GM12878 (cell line): ENCODE results near the gene NOC4L. TPM values are rescaled to one million over a fixed set of nuclear protein-coding genes. Genes with fewer than 3 reads are reported as not detected.

ENCODE experiments used
- ATAC-seq: fragments of 200-7000 bp; cut with Tn5 transposase; 3 replicates; pipeline ENCODE4 v1.9.1; 2020; ENCODE audit warnings: mild to moderate bottlenecking, moderate library complexity
- BruUV-seq: library from RNA; stranded (reverse); fragments of 400-500 nt; replicated peaks from 2 replicates; lab custom pipeline; 2021; lab: Mats Ljungman, UMichigan
- CTCF ChIA-PET: fragments of 300-600 bp; sonication (Branson Sonifier 250); formaldehyde crosslinking; extraction: SDS; loops from one replicate; lab custom pipeline; 2021; ENCODE audit warnings: inconsistent platforms; lab: Yijun Ruan, JAX
- POLR2A ChIA-PET: fragments of 350-600 bp; formaldehyde crosslinking; extraction: SDS; loops from one replicate; lab custom pipeline; 2021; ENCODE audit warnings: inconsistent platforms; lab: Charles Lee
- RAD21 ChIA-PET: fragments of 300-600 bp; sonication (Branson Sonifier 250); formaldehyde crosslinking; loops from one replicate; lab custom pipeline; 2023; ENCODE audit warnings: antibody characterized with exemption; ENCODE audit not compliant: unreplicated experiment; lab: Charles Lee
- SMC1A ChIA-PET: fragments of 300-600 bp; sonication (Branson Sonifier 250); formaldehyde crosslinking; loops from one replicate; lab custom pipeline; 2023; ENCODE audit not compliant: unreplicated experiment, uncharacterized antibody; lab: Charles Lee
- DNase-seq: peaks from one replicate; pipeline ENCODE4 v3.0.0-alpha.2; 2011; ENCODE audit warnings: low read depth, low spot score
- FAIRE-seq: peaks from 3 replicates; lab custom pipeline; 2011; peaks lifted over from hg19 to GRCh38; lab: Jason Lieb, UNC
- H2AFZ ChIP-seq: 2 replicates; pipeline ENCODE4 v1.6.0; 2011; ENCODE audit warnings: low read depth, low read length, control low read depth; ENCODE audit not compliant: control insufficient read depth
- H3K27ac ChIP-seq: 2 replicates; pipeline ENCODE4 v1.5.1; 2011; ENCODE audit warnings: control low read depth; ENCODE audit not compliant: control insufficient read depth, insufficient read depth
- H3K27me3 ChIP-seq, 2 experiments: replicated peaks in 1 of 2; 2 replicates each; pipeline versions ENCODE4 v1.6.0 to v1.6.1; 2011; ENCODE audit warnings: low read length in 1 of 2; ENCODE audit not compliant: control insufficient read depth in 2 of 2, insufficient read depth in 2 of 2
- H3K36me3 ChIP-seq, 2 experiments: 2 replicates each; pipeline ENCODE4 v1.5.1; 2011; ENCODE audit warnings: low read length in 1 of 2; ENCODE audit not compliant: control insufficient read depth in 2 of 2, insufficient read depth in 2 of 2
- H3K4me1 ChIP-seq: 2 replicates; pipeline ENCODE4 v1.6.1; 2011; ENCODE audit warnings: mild to moderate bottlenecking, low read length, moderate library complexity, mixed read lengths; ENCODE audit not compliant: control insufficient read depth, insufficient read depth
- H3K4me2 ChIP-seq: 2 replicates; pipeline ENCODE4 v1.6.0; 2011; ENCODE audit warnings: control low read depth; ENCODE audit not compliant: control insufficient read depth, insufficient read depth
- H3K4me3 ChIP-seq: fragments of 200-600 bp; sonication (generic); 2 replicates; pipeline ENCODE4 v1.5.1; 2016
- H3K79me2 ChIP-seq: 2 replicates; pipeline ENCODE4 v1.6.0; 2011; ENCODE audit warnings: low read length; ENCODE audit not compliant: control insufficient read depth, insufficient read depth
- H3K9ac ChIP-seq: 2 replicates; pipeline ENCODE4 v1.8.0; 2011; ENCODE audit warnings: low read length, control low read depth, mixed read lengths; ENCODE audit not compliant: control insufficient read depth, insufficient read depth
- H3K9me3 ChIP-seq: replicated peaks from 3 replicates; pipeline ENCODE4 v1.5.1; 2011; ENCODE audit warnings: mild to moderate bottlenecking, low read length; ENCODE audit not compliant: control insufficient read depth, insufficient read depth
- H4K20me1 ChIP-seq: 2 replicates; pipeline ENCODE4 v1.6.0; 2011; ENCODE audit not compliant: control insufficient read depth, insufficient read depth
- CBX3 ChIP-seq: fragments of 200-600 bp; sonication (generic); IDR thresholded peaks from 2 replicates; pipeline ENCODE4 v1.6.1; 2016; ENCODE audit warnings: low read depth, borderline replicate concordance
- CEBPZ ChIP-seq: fragments of 150-350 bp; IDR thresholded peaks from 2 replicates; pipeline ENCODE4 v1.6.1; 2016; ENCODE audit warnings: low read depth, low read length
- GATAD2B ChIP-seq: fragments of 450-650 bp; conservative IDR thresholded peaks from 2 replicates; pipeline ENCODE4 v1.6.1; 2017; ENCODE audit warnings: low read depth, mild to moderate bottlenecking, moderate library complexity
- NFYA ChIP-seq: IDR thresholded peaks from 2 replicates; pipeline ENCODE4 v1.6.1; 2011; ENCODE audit warnings: low read depth, mild to moderate bottlenecking, low read length, improper control_type of control experiment, borderline replicate concordance
- RELA ChIP-seq: fragments of 450-650 bp; IDR thresholded peaks from 2 replicates; pipeline ENCODE4 v1.8.0; 2014; ENCODE audit warnings: borderline replicate concordance; ENCODE audit not compliant: partially characterized antibody
- RELB ChIP-seq: fragments of 450-650 bp; IDR thresholded peaks from 2 replicates; pipeline ENCODE4 v1.6.1; 2017; ENCODE audit warnings: low read depth, mild to moderate bottlenecking, moderate library complexity
- ZNF217 ChIP-seq: fragments of 450-650 bp; IDR thresholded peaks from 2 replicates; pipeline ENCODE4 v1.6.1; 2017; ENCODE audit warnings: antibody characterized with exemption, mild to moderate bottlenecking
- WGBS: methylation state at CpG from one replicate; pipeline ENCODE4 v1.1.6; 2016; ENCODE audit warnings: low lambda C conversion rate; ENCODE audit not compliant: insufficient replicate concordance, insufficient coverage; ENCODE audit errors: missing lambda C conversion rate; 5-methylcytosine and 5-hydroxymethylcytosine counted together
- in situ Hi-C: fragments of 300-500 bp; cut with MboI; formaldehyde crosslinking; loops from 9 replicates; pipeline ENCODE4 v1.14.3; 2018; ENCODE audit warnings: mixed read lengths
- intact Hi-C: fragments of 100-400 bp; cut with micrococcal nuclease; formaldehyde crosslinking; loops from one replicate; pipeline ENCODE4 v1.14.2; 2022; ENCODE audit not compliant: unreplicated experiment
- polyA plus RNA-seq, 11 experiments: library from polyadenylated mRNA; depleted of rRNA in 4 of 11; unstranded in 6 of 11; stranded (reverse) in 5 of 11; fragments of >200 nt; fragmentation: Nextera tagmentation in 4 of 11; fragmentation: Illumina TruSeq in 1 of 11; extraction: Ambion mirVana in 4 of 11; extraction: Trizol in 1 of 11; gene quantifications; 1 replicate in 1 of 11; 2 replicates in 10 of 11; pipeline versions ENCODE4 v1.2.1 to v1.2.3, GENCODE V29; 2011 to 2016; ENCODE audit warnings: inconsistent platforms in 2 of 11, missing spikeins in 2 of 11, low read depth in 1 of 11
- total RNA-seq, 4 experiments: library from RNA; depleted of rRNA in 3 of 4; stranded (reverse); fragments of >200 nt in 3 of 4; fragmentation: Illumina TruSeq in 1 of 4; extraction: Trizol in 1 of 4; gene quantifications; 2 replicates each; pipeline versions ENCODE4 v1.2.1 to v1.2.3, GENCODE V29; 2013 to 2021

The NOC4L gene
- total and polyA plus RNA-seq, 10 of the 15 experiments (the other 5 are each of a cell fraction or from before 2014, with no cell fraction given) = 0.72 to 68.2 (median 15.2) TPM

GRCh38 chr12:132146772-132147422, 2.6 kb downstream of the NOC4L start:
- FAIRE-seq (no peak), ATAC-seq (no peak), DNase-seq (no peak)
- Histone ChIP-seq H3K4me2 (no peak overlapping the region), H3K4me1 (peaks cover 11% of the 10 kb centered on the region), H2AFZ (no peak overlapping the region), H3K27ac (no peak overlapping the region), H3K9ac (no peak overlapping the region), H3K79me2 (peaks cover 38% of the 10 kb centered on the region), H3K4me3 (no peak overlapping the region), H3K9me3 (no peaks in the 10 kb centered on the region), H4K20me1 (no peaks in the 10 kb centered on the region; the same call in 1 of the 2 replicates), H3K36me3 (peaks cover 0 to 5% of the 10 kb centered on the region in 2 experiments; a peak in 3 of 4 replicates), H3K27me3 (no peaks in the 10 kb centered on the region)
- ChIA-PET RAD21 (no interaction called here), SMC1A (no interaction called here), POLR2A (no interaction called here), CTCF (no interaction called here)
- intact Hi-C loops = no loop called here
- WGBS = 89% methylated on average over 19 of the region's 19 CpGs
- in situ Hi-C loops = no loop called here
- TF ChIP-seq NFYA (no peak), ZNF217 (no peak), RELB (no peak), GATAD2B (no peak), CEBPZ (no peak), CBX3 (no peak), RELA (no peak)
- BruUV-seq = no TSS peak
